IMR-90 (cell line): ENCODE results near the gene OR9G1. TPM values are rescaled to one million over a fixed set of nuclear protein-coding genes. Genes with fewer than 3 reads are reported as not detected.

Experiments
- ATAC-seq: fragments of 200-7000 bp; cut with Tn5 transposase; 2 replicates; pipeline ENCODE4 v1.9.1; 2020; ENCODE audit warnings: low read depth, mild to moderate bottlenecking, moderate library complexity
- BruUV-seq: library from RNA; stranded (reverse); fragments of 400-500 nt; replicated peaks from 2 replicates; lab custom pipeline; 2021; lab: Mats Ljungman, UMichigan
- CTCF ChIA-PET: fragments of 300-600 bp; formaldehyde crosslinking; extraction: SDS; loops from one replicate; lab custom pipeline; 2021; ENCODE audit warnings: antibody characterized with exemption; lab: Yijun Ruan, JAX
- POLR2A ChIA-PET: fragments of 300-600 bp; sonication (Branson Sonifier 250); formaldehyde crosslinking; loops from one replicate; lab custom pipeline; 2022; ENCODE audit warnings: antibody characterized with exemption; ENCODE audit not compliant: unreplicated experiment; lab: Charles Lee
- DNase-seq: peaks from one replicate; pipeline ENCODE4 v3.0.0; 2013
- H2AFZ ChIP-seq: replicated peaks from 2 replicates; pipeline ENCODE3; 2013; ENCODE audit warnings: low read length, mild to moderate bottlenecking; ENCODE audit not compliant: poor library complexity
- H2AK5ac ChIP-seq: 2 replicates; pipeline ENCODE4 v1.6.1; 2013; ENCODE audit warnings: low read depth, low read length, inconsistent platforms
- H2AK9ac ChIP-seq: replicated peaks from 2 replicates; pipeline ENCODE3; 2013; ENCODE audit warnings: mild to moderate bottlenecking, low read depth, low read length, moderate library complexity; ENCODE audit not compliant: poor library complexity
- H2BK120ac ChIP-seq: 2 replicates; pipeline ENCODE4 v1.6.1; 2013; ENCODE audit warnings: low read depth, low read length, inconsistent platforms
- H2BK15ac ChIP-seq: 3 replicates; pipeline ENCODE4 v1.6.1; 2013; ENCODE audit warnings: low read depth, low read length, inconsistent platforms
- H2BK20ac ChIP-seq: 2 replicates; pipeline ENCODE4 v1.6.1; 2013; ENCODE audit warnings: low read depth, mild to moderate bottlenecking, inconsistent platforms, low read length, moderate library complexity
- H2BK5ac ChIP-seq: 2 replicates; pipeline ENCODE4 v1.6.1; 2013; ENCODE audit warnings: mild to moderate bottlenecking, low read depth, low read length, inconsistent platforms; ENCODE audit not compliant: poor library complexity, severe bottlenecking
- H3K14ac ChIP-seq: replicated peaks from 2 replicates; pipeline ENCODE4 v1.6.1; 2013; ENCODE audit warnings: low read depth, low read length, inconsistent platforms
- H3K18ac ChIP-seq: 2 replicates; pipeline ENCODE4 v1.6.1; 2013; ENCODE audit warnings: low read depth, low read length, control low read depth
- H3K23ac ChIP-seq: 2 replicates; pipeline ENCODE4 v1.6.1; 2013; ENCODE audit warnings: low read depth, low read length, inconsistent platforms
- H3K27ac ChIP-seq: 2 replicates; pipeline ENCODE4 v1.5.1; 2013; ENCODE audit warnings: mild to moderate bottlenecking, control low read depth, low read length; ENCODE audit not compliant: insufficient read depth
- H3K27me3 ChIP-seq: 2 replicates; pipeline ENCODE4 v1.6.1; 2013; ENCODE audit warnings: low read length; ENCODE audit not compliant: control insufficient read depth, insufficient read depth
- H3K36me3 ChIP-seq: 2 replicates; pipeline ENCODE4 v1.6.1; 2013; ENCODE audit warnings: low read length, mixed read lengths; ENCODE audit not compliant: control insufficient read depth, insufficient read depth
- H3K4ac ChIP-seq: 2 replicates; pipeline ENCODE4 v1.6.1; 2013; ENCODE audit warnings: low read depth, low read length, inconsistent platforms
- H3K4me1 ChIP-seq: 2 replicates; pipeline ENCODE4 v1.6.1; 2013; ENCODE audit warnings: low read length, mixed read lengths; ENCODE audit not compliant: control insufficient read depth, insufficient read depth
- H3K4me2 ChIP-seq: 2 replicates; pipeline ENCODE4 v1.6.1; 2013; ENCODE audit warnings: low read depth, mild to moderate bottlenecking, control low read depth, low read length, moderate library complexity
- H3K4me3 ChIP-seq: 2 replicates; pipeline ENCODE4 v1.5.1; 2013; ENCODE audit warnings: low read depth, mild to moderate bottlenecking, control low read depth, low read length, moderate library complexity; ENCODE audit not compliant: insufficient read depth
- H3K56ac ChIP-seq: 2 replicates; pipeline ENCODE4 v1.6.1; 2013; ENCODE audit warnings: low read length, inconsistent platforms; ENCODE audit not compliant: insufficient read depth; ENCODE audit errors: extremely low read depth
- H3K79me1 ChIP-seq, 2 experiments: 2 replicates each; pipeline ENCODE4 v1.6.1; 2013; ENCODE audit warnings: low read length in 2 of 2, inconsistent platforms in 1 of 2, low read depth in 1 of 2
- H3K9ac ChIP-seq: 2 replicates; pipeline ENCODE4 v1.6.1; 2013; ENCODE audit warnings: low read depth, low read length, control low read depth
- H3K9me1 ChIP-seq: 2 replicates; pipeline ENCODE4 v1.6.1; 2013; ENCODE audit warnings: low read length, inconsistent platforms; ENCODE audit not compliant: insufficient read depth
- H3K9me3 ChIP-seq: 2 replicates; pipeline ENCODE4 v1.6.1; 2013; ENCODE audit warnings: low read length; ENCODE audit not compliant: control insufficient read depth, insufficient read depth
- H4K20me1 ChIP-seq: 2 replicates; pipeline ENCODE4 v1.6.1; 2013; ENCODE audit warnings: low read length, inconsistent platforms; ENCODE audit not compliant: insufficient read depth
- H4K5ac ChIP-seq: 2 replicates; pipeline ENCODE4 v1.6.1; 2013; ENCODE audit warnings: mild to moderate bottlenecking, low read depth, low read length, control low read depth
- H4K8ac ChIP-seq, 2 experiments: 2 replicates each; pipeline ENCODE4 v1.6.1; 2013; ENCODE audit warnings: low read depth in 2 of 2, low read length in 2 of 2, control low read depth in 1 of 2, inconsistent platforms in 1 of 2
- H4K91ac ChIP-seq: 2 replicates; pipeline ENCODE4 v1.6.1; 2013; ENCODE audit warnings: low read depth, low read length, inconsistent platforms; ENCODE audit not compliant: insufficient read depth
- BHLHE40 ChIP-seq: fragments of 150-350 bp; IDR thresholded peaks from 2 replicates; pipeline ENCODE4 v1.6.1; 2016; ENCODE audit warnings: mild to moderate bottlenecking, low read depth, low read length
- CHD1 ChIP-seq: IDR thresholded peaks from 2 replicates; pipeline ENCODE4 v1.6.1; 2012; ENCODE audit warnings: low read depth, low read length, improper control_type of control experiment
- FOS ChIP-seq: fragments of 150-350 bp; IDR thresholded peaks from 2 replicates; pipeline ENCODE4 v1.6.1; 2016; ENCODE audit warnings: low read depth, low read length
- MAFK ChIP-seq: IDR thresholded peaks from 2 replicates; pipeline ENCODE4 v1.6.1; 2012; ENCODE audit warnings: low read depth, low read length, improper control_type of control experiment
- MAZ ChIP-seq: IDR thresholded peaks from 2 replicates; pipeline ENCODE4 v1.6.1; 2012; ENCODE audit warnings: low read depth, mild to moderate bottlenecking, low read length, improper control_type of control experiment, moderate library complexity, borderline replicate concordance
- RFX5 ChIP-seq: IDR thresholded peaks from 2 replicates; pipeline ENCODE4 v1.8.0; 2012; ENCODE audit warnings: low read depth, mild to moderate bottlenecking, low read length, moderate library complexity
- WGBS, 2 experiments: methylation state at CpG; one replicate each; pipeline versions ENCODE4 v1.1.5 to v1.1.7; 2013; ENCODE audit warnings: missing lambda C conversion rate in 2 of 2; ENCODE audit not compliant: insufficient read length in 1 of 2; ENCODE audit errors: extremely low coverage in 2 of 2; 5-methylcytosine and 5-hydroxymethylcytosine counted together
- dilution Hi-C: fragments of 300-500 bp; cut with HindIII; formaldehyde crosslinking; loops from one replicate; pipeline ENCODE4 v1.14.3; 2018; ENCODE audit warnings: low sequenced_read_pairs; ENCODE audit not compliant: unreplicated experiment
- in situ Hi-C: fragments of 300-500 bp; cut with MboI; formaldehyde crosslinking; loops from 3 replicates; pipeline ENCODE4 v1.14.3; 2019; ENCODE audit warnings: low sequenced_read_pairs, inconsistent platforms, mixed read lengths
- intact Hi-C: fragments of 100-400 bp; cut with micrococcal nuclease; formaldehyde crosslinking; loops from 2 replicates; pipeline ENCODE4 v1.10.0; 2022
- polyA plus RNA-seq, 3 experiments: library from polyadenylated mRNA; depleted of rRNA; stranded (reverse); fragments of >200 nt; gene quantifications; 2 replicates each; pipeline ENCODE4 v1.2.3, GENCODE V29; 2012; ENCODE audit warnings: low replicate concordance in 1 of 3
- total RNA-seq: library from RNA; depleted of rRNA; stranded (reverse); fragments of >200 nt; gene quantifications from 2 replicates; pipeline ENCODE4 v1.2.3, GENCODE V29; 2012
- TF ChIP-seq, protein P1 (sequence below): conservative IDR thresholded peaks from 2 replicates; pipeline ENCODE4 v1.5.1; 2012; ENCODE audit warnings: mild to moderate bottlenecking, low read depth, low read length, improper control_type of control experiment

The OR9G1 gene
- total and polyA plus RNA-seq, 2 of the 4 experiments (the other 2 are of a cell fraction), result not detected

DNA sequence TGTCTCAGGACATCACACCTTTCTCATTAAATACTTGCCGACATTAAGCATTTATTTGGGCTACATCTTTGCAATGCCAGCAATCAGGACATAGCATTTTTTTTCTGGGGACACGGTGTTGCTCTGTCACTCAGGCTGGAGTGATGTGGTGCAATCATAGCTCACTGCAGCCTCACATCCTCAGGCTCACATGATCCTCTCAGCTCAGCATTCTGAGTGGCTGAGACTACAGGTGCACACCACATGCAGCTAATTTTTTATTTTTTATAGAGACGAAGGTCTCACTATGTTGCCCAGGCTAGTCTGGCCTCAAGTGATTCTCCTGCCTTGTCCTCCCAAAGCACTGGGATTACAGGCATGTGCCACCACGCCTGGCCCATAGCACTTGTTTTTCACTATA lies 21.6 kb downstream of the OR9G1 start:
- ChIA-PET POLR2A (no interaction called here), CTCF (no interaction called here)
- Histone ChIP-seq H2AK5ac (no peak overlapping the region), H3K9ac (no peak overlapping the region), H3K18ac (no peak overlapping the region), H3K4me1 (no peaks in the 10 kb centered on the region), H4K20me1 (no peaks in the 10 kb centered on the region), H4K91ac (no peak overlapping the region), H3K27ac (no peak overlapping the region), H4K8ac (no peak overlapping the region), H3K4ac (no peak overlapping the region), H2BK120ac (no peak overlapping the region), H3K4me3 (no peak overlapping the region), H3K79me1 (no peaks in the 10 kb centered on the region), H3K23ac (no peak overlapping the region), H3K56ac (no peak overlapping the region), H3K14ac (no peak overlapping the region), H4K5ac (no peak overlapping the region), H3K4me2 (no peak overlapping the region), H3K27me3 (no peaks in the 10 kb centered on the region), H2BK15ac (no peak overlapping the region), H2BK5ac (no peak overlapping the region), H3K9me1 (no peaks in the 10 kb centered on the region), H3K9me3 (peaks cover 4% of the 10 kb centered on the region), H3K36me3 (no peaks in the 10 kb centered on the region), H2AFZ (no peak overlapping the region), H2BK20ac (no peak overlapping the region), H2AK9ac (no peak overlapping the region)
- intact Hi-C loops (no loop called here), dilution Hi-C loops (no loop called here), in situ Hi-C loops (no loop called here)
- BruUV-seq, result no TSS peak
- ATAC-seq (no peak), DNase-seq (no peak)
- WGBS, 2 experiments, result 20% methylated on average over 1 of the region's 4 CpGs; no CpG with 5 or more reads in 1 of the 2 experiments
- TF ChIP-seq MAZ (no peak), RFX5 (no peak), BHLHE40 (no peak), CHD1 (no peak), FOS (no peak), MAFK (no peak)
- TF ChIP-seq, protein P1, sequence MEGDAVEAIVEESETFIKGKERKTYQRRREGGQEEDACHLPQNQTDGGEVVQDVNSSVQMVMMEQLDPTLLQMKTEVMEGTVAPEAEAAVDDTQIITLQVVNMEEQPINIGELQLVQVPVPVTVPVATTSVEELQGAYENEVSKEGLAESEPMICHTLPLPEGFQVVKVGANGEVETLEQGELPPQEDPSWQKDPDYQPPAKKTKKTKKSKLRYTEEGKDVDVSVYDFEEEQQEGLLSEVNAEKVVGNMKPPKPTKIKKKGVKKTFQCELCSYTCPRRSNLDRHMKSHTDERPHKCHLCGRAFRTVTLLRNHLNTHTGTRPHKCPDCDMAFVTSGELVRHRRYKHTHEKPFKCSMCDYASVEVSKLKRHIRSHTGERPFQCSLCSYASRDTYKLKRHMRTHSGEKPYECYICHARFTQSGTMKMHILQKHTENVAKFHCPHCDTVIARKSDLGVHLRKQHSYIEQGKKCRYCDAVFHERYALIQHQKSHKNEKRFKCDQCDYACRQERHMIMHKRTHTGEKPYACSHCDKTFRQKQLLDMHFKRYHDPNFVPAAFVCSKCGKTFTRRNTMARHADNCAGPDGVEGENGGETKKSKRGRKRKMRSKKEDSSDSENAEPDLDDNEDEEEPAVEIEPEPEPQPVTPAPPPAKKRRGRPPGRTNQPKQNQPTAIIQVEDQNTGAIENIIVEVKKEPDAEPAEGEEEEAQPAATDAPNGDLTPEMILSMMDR, result no peak
